ENCODE data around the gene POLR2B. TPM values are rescaled to one million over a fixed set of nuclear protein-coding genes. Genes with fewer than 3 reads are reported as not detected.
"Not testable (repeated sequence)": the region's sequence is repeated elsewhere in the genome, so short reads cannot be mapped to it uniquely, and the experiment has no call there.

Gene POLR2B
- total RNA-seq, result 100 to 1,000 TPM; 133 to 142 TPM

GRCh38 chr4:56978750-56979303, at the start of gene POLR2B:
Gene POLR2B (plus strand): TSS chr4:56978896. CDS start chr4:56978986, 90 bp downstream.
- H3K36me3 Mint-ChIP-seq, result peaks cover 38 to 54% of the 10 kb centered on the region in 2 donors
- peak; percentile 87 to 93 for DNase-seq (ENCODE audit: low spot score in 2 of 2)
- H3K27ac Mint-ChIP-seq, result peak within 1 kb of the TSS; percentile 100

GRCh38 chr4:56930638-56931037, 48.1 kb upstream of the POLR2B start:
- Mint-ChIP-seq H3K27ac (peak overlapping the region in 1 of 2 donors; percentile 14), H3K36me3 (peaks cover 17 to 37% of the 10 kb centered on the region in 2 donors), H3K9me3 (no peaks in the 10 kb centered on the region)
- DNase-seq (ENCODE audit: low spot score in 2 of 2) (no peak), ATAC-seq (peak in 1 of 2 donors; percentile 11)

More at GRCh38 chr4:56978750-56979303, at the start of gene POLR2B:
- ATAC-seq, result peak; percentile 58 to 64
- peaks cover 0 to 4% of the 10 kb centered on the region in 2 donors for H3K9me3 Mint-ChIP-seq

- DNase-seq (ENCODE audit: low spot score in 2 of 2) (no peak), ATAC-seq (no peak)
- no peaks in the 10 kb centered on the region for H3K9me3 Mint-ChIP-seq
- peak overlapping the region in 1 of 2 donors; percentile 13 for H3K27ac Mint-ChIP-seq
- H3K36me3 Mint-ChIP-seq, result peaks cover 17 to 38% of the 10 kb centered on the region in 2 donors
These were observed 46.8 kb upstream of the POLR2B start for GRCh38 chr4:56931924-56932323.

- DNase-seq (ENCODE audit: low spot score in 2 of 2) (no peak), ATAC-seq (peak in 1 of 2 donors; percentile 39)
- H3K9me3 Mint-ChIP-seq, result no peaks in the 10 kb centered on the region
- peaks cover 0 to 16% of the 10 kb centered on the region in 2 donors for H3K36me3 Mint-ChIP-seq
- H3K27ac Mint-ChIP-seq, result peak overlapping the region; percentile 7 to 63
These were observed 41.4 kb upstream of the POLR2B start for GRCh38 chr4:56937262-56937661.

- not testable (repeated sequence) for ATAC-seq; H3K27ac Mint-ChIP-seq; H3K9me3 Mint-ChIP-seq; DNase-seq (ENCODE audit: low spot score in 2 of 2)
- peaks cover 0 to 16% of the 10 kb centered on the region in 2 donors for H3K36me3 Mint-ChIP-seq
These were observed 38.9 kb upstream of the POLR2B start for GRCh38 chr4:56939826-56940225.

GRCh38 chr4:56940403-56940802, 38.3 kb upstream of the POLR2B start:
- no peak overlapping the region for H3K27ac Mint-ChIP-seq
- H3K9me3 Mint-ChIP-seq, result no peaks in the 10 kb centered on the region
- ATAC-seq, result no peak
- peaks cover 0 to 13% of the 10 kb centered on the region in 2 donors for H3K36me3 Mint-ChIP-seq
- no peak for DNase-seq (ENCODE audit: low spot score in 2 of 2)

GRCh38 chr4:56940971-56941370, 37.7 kb upstream of the POLR2B start:
- no peak for DNase-seq (ENCODE audit: low spot score in 2 of 2)
- H3K36me3 Mint-ChIP-seq, result peaks cover 0 to 12% of the 10 kb centered on the region in 2 donors
- no peak overlapping the region for H3K27ac Mint-ChIP-seq
- no peak for ATAC-seq
- no peaks in the 10 kb centered on the region for H3K9me3 Mint-ChIP-seq

- H3K9me3 Mint-ChIP-seq, result no peaks in the 10 kb centered on the region
- ATAC-seq, result peak; percentile 34 to 41
- no peak for DNase-seq (ENCODE audit: low spot score in 2 of 2)
- no peak overlapping the region for H3K27ac Mint-ChIP-seq
- peaks cover 0 to 12% of the 10 kb centered on the region in 2 donors for H3K36me3 Mint-ChIP-seq
These were observed 37.3 kb upstream of the POLR2B start for GRCh38 chr4:56941403-56941802.

GRCh38 chr4:56953680-56954520, 24.8 kb upstream of the POLR2B start:
- no peaks in the 10 kb centered on the region for H3K9me3 Mint-ChIP-seq
- no peak for ATAC-seq
- DNase-seq (ENCODE audit: low spot score in 2 of 2), result no peak
- H3K27ac Mint-ChIP-seq, result no peak overlapping the region
- no peaks in the 10 kb centered on the region for H3K36me3 Mint-ChIP-seq

- H3K36me3 Mint-ChIP-seq, result peaks cover 0 to 7% of the 10 kb centered on the region in 2 donors
- ATAC-seq, result no peak
- no peak overlapping the region for H3K27ac Mint-ChIP-seq
- DNase-seq (ENCODE audit: low spot score in 2 of 2), result no peak
- no peaks in the 10 kb centered on the region for H3K9me3 Mint-ChIP-seq
These were observed 20.6 kb upstream of the POLR2B start for GRCh38 chr4:56958111-56958517.

- ATAC-seq (no peak), DNase-seq (ENCODE audit: low spot score in 2 of 2) (no peak)
- no peaks in the 10 kb centered on the region for H3K9me3 Mint-ChIP-seq
- H3K36me3 Mint-ChIP-seq, result peaks cover 0 to 7% of the 10 kb centered on the region in 2 donors
- H3K27ac Mint-ChIP-seq, result no peak overlapping the region
These were observed 19.6 kb upstream of the POLR2B start for GRCh38 chr4:56959100-56959499.

- DNase-seq (ENCODE audit: low spot score in 2 of 2) (no peak), ATAC-seq (no peak)
- Mint-ChIP-seq H3K9me3 (no peaks in the 10 kb centered on the region), H3K36me3 (peaks cover 6 to 7% of the 10 kb centered on the region in 2 donors), H3K27ac (peak overlapping the region in 1 of 2 donors; percentile 77)
These were observed 17.6 kb upstream of the POLR2B start for GRCh38 chr4:56961107-56961500.

GRCh38 chr4:56971383-56971782, 7.3 kb upstream of the POLR2B start:
- peak overlapping the region in 1 of 2 donors; percentile 74 for H3K27ac Mint-ChIP-seq
- DNase-seq (ENCODE audit: low spot score in 2 of 2) (no peak), ATAC-seq (no peak)
- peaks cover 0 to 18% of the 10 kb centered on the region in 2 donors for H3K9me3 Mint-ChIP-seq
- peaks cover 35 to 61% of the 10 kb centered on the region in 2 donors for H3K36me3 Mint-ChIP-seq

GRCh38 chr4:56972389-56972788, 6.3 kb upstream of the POLR2B start:
- ATAC-seq (peak; percentile 28 to 38), DNase-seq (ENCODE audit: low spot score in 2 of 2) (no peak)
- peaks cover 42 to 66% of the 10 kb centered on the region in 2 donors for H3K36me3 Mint-ChIP-seq
- H3K9me3 Mint-ChIP-seq, result peaks cover 0 to 18% of the 10 kb centered on the region in 2 donors
- H3K27ac Mint-ChIP-seq, result peak overlapping the region; percentile 74 to 95

GRCh38 chr4:56972809-56973208, 5.9 kb upstream of the POLR2B start:
- Mint-ChIP-seq H3K9me3 (peaks cover 0 to 18% of the 10 kb centered on the region in 2 donors), H3K27ac (peak overlapping the region in 1 of 2 donors; percentile 74), H3K36me3 (peaks cover 43 to 70% of the 10 kb centered on the region in 2 donors)
- peak in 1 of 2 donors; percentile 35 for DNase-seq (ENCODE audit: low spot score in 2 of 2)
- ATAC-seq, result peak; percentile 3 to 32

GRCh38 chr4:56973336-56973735, 5.4 kb upstream of the POLR2B start:
- DNase-seq (ENCODE audit: low spot score in 2 of 2), result no peak
- peaks cover 43 to 73% of the 10 kb centered on the region in 2 donors for H3K36me3 Mint-ChIP-seq
- H3K9me3 Mint-ChIP-seq, result peaks cover 0 to 18% of the 10 kb centered on the region in 2 donors
- no peak for ATAC-seq
- H3K27ac Mint-ChIP-seq, result peak overlapping the region in 1 of 2 donors; percentile 74

GRCh38 chr4:56976283-56976836, 2.3 kb upstream of the POLR2B start:
- Mint-ChIP-seq H3K27ac (peak overlapping the region; percentile 36 to 100), H3K36me3 (peaks cover 51 to 69% of the 10 kb centered on the region in 2 donors), H3K9me3 (peaks cover 0 to 18% of the 10 kb centered on the region in 2 donors)
- peak in 1 of 2 donors; percentile 58 for DNase-seq (ENCODE audit: low spot score in 2 of 2)
- ATAC-seq, result no peak

Data from activated naive CD4-positive, alpha-beta T cell treated with anti-CD3 and anti-CD28 coated beads, Interleukin-2, amount 50 U/mL, for 72 hours (primary cell).